Fibroblast of lung (primary cell): Measurements from ENCODE around the gene IRGQ.

Experiments
- CTCF ChIP-seq, 2 donors: IDR thresholded peaks in 1 of 2; conservative IDR thresholded peaks in 1 of 2; 1 replicate in 1 of 2; 2 replicates in 1 of 2; pipeline ENCODE4 v1.5.1; 2011 to 2012; ENCODE audit warnings: low read length in 2 of 2, control low read depth in 1 of 2, inconsistent platforms in 1 of 2, low read depth in 1 of 2, mild to moderate bottlenecking in 1 of 2
- EZH2 ChIP-seq: IDR thresholded peaks from 2 replicates; pipeline ENCODE4 v1.5.1; 2012; ENCODE audit warnings: low read length, control low read depth, mild to moderate bottlenecking; ENCODE audit errors: missing control alignments

- TF ChIP-seq CTCF (conservative IDR thresholded peaks at IDR 0.05 in 1 of 2, IDR thresholded peaks at IDR 0.05 in 1 of 2; ENCODE audit: low read depth in 1 of 2, low read length in 2 of 2): no peak
- no peak for TF ChIP-seq EZH2
Measured at GRCh38 chr19:43545276-43545675, 50.7 kb downstream of the IRGQ start.
